ENCODE data around the gene SCAMP3. TPM values are rescaled to one million over a fixed set of nuclear protein-coding genes. Genes with fewer than 3 reads are reported as not detected.
A peak's percentile ranks its signal among the peaks of the same experiment; 100 is the strongest.

Gene SCAMP3
- total and polyA plus RNA-seq, 10 of the 15 experiments (the other 5 are each of a cell fraction or from before 2014, with no cell fraction given) = 17.2 to 133 (median 87.3) TPM

- TF ChIP-seq FOXK2 (IDR thresholded peaks at IDR 0.05) (peak; percentile 74), TCF3 (IDR thresholded peaks at IDR 0.05; ENCODE audit: borderline replicate concordance, insufficient read depth, low read depth, low read length) (peak; percentile 75; the same call in 1 of the 2 replicates), MEF2B (IDR thresholded peaks at IDR 0.05; ENCODE audit: partially characterized antibody, poor library complexity, severe bottlenecking) (peak; percentile 12), SIN3A (IDR thresholded peaks at IDR 0.05; ENCODE audit: low read depth, low read length) (peak; percentile 66; the same call in 1 of the 2 replicates), NFXL1 (IDR thresholded peaks at IDR 0.05; ENCODE audit: borderline replicate concordance) (no peak), HDAC6 (IDR thresholded peaks at IDR 0.05; ENCODE audit: unreplicated experiment) (no peak), SP1 (IDR thresholded peaks at IDR 0.05; ENCODE audit: low read depth, low read length) (peak; percentile 67), PAX5 (IDR thresholded peaks at IDR 0.05; ENCODE audit: borderline replicate concordance, low read depth, low read length) (no peak), EED (IDR thresholded peaks at IDR 0.05; ENCODE audit: low read depth) (peak; percentile 45), NR2C1 (IDR thresholded peaks at IDR 0.05) (no peak), SUZ12 (IDR thresholded peaks at IDR 0.05; ENCODE audit: unreplicated experiment) (no peak), ETV6 (conservative IDR thresholded peaks at IDR 0.05 in 1 of 2, IDR thresholded peaks at IDR 0.05 in 1 of 2; ENCODE audit: borderline replicate concordance in 1 of 2, low read depth in 1 of 2) (no peak), POLR2AphosphoS5 (IDR thresholded peaks at IDR 0.05; ENCODE audit: low read length) (peak; percentile 84), KDM1A (IDR thresholded peaks at IDR 0.05; ENCODE audit: borderline replicate concordance) (no peak), SMAD5 (IDR thresholded peaks at IDR 0.05; ENCODE audit: low read depth) (peak; percentile 56; the same call in 1 of the 2 replicates), CBX3 (IDR thresholded peaks at IDR 0.05; ENCODE audit: borderline replicate concordance, low read depth) (no peak), JUND (IDR thresholded peaks at IDR 0.05; ENCODE audit: low read depth, low read length) (peak; percentile 32; the same call in 1 of the 2 replicates), DPF2 (IDR thresholded peaks at IDR 0.05) (0 out of 2 replicates have a peak, but pooled peaks have one; percentile 7), WRNIP1 (IDR thresholded peaks at IDR 0.05; ENCODE audit: borderline replicate concordance, low read depth, low read length) (no peak), ZZZ3 (IDR thresholded peaks at IDR 0.05; ENCODE audit: control insufficient read depth, insufficient read length, low read depth) (no peak), CHD2 (IDR thresholded peaks at IDR 0.05; ENCODE audit: borderline replicate concordance, low read depth, low read length) (peak; percentile 95), CHD4 (IDR thresholded peaks at IDR 0.05) (no peak), ZBED1 (IDR thresholded peaks at IDR 0.05; ENCODE audit: borderline replicate concordance) (peak; percentile 85)
- TF ChIP-seq, protein P1, sequence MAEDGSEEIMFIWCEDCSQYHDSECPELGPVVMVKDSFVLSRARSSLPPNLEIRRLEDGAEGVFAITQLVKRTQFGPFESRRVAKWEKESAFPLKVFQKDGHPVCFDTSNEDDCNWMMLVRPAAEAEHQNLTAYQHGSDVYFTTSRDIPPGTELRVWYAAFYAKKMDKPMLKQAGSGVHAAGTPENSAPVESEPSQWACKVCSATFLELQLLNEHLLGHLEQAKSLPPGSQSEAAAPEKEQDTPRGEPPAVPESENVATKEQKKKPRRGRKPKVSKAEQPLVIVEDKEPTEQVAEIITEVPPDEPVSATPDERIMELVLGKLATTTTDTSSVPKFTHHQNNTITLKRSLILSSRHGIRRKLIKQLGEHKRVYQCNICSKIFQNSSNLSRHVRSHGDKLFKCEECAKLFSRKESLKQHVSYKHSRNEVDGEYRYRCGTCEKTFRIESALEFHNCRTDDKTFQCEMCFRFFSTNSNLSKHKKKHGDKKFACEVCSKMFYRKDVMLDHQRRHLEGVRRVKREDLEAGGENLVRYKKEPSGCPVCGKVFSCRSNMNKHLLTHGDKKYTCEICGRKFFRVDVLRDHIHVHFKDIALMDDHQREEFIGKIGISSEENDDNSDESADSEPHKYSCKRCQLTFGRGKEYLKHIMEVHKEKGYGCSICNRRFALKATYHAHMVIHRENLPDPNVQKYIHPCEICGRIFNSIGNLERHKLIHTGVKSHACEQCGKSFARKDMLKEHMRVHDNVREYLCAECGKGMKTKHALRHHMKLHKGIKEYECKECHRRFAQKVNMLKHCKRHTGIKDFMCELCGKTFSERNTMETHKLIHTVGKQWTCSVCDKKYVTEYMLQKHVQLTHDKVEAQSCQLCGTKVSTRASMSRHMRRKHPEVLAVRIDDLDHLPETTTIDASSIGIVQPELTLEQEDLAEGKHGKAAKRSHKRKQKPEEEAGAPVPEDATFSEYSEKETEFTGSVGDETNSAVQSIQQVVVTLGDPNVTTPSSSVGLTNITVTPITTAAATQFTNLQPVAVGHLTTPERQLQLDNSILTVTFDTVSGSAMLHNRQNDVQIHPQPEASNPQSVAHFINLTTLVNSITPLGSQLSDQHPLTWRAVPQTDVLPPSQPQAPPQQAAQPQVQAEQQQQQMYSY (CRISPR knock-in tag; IDR thresholded peaks at IDR 0.05) = no peak
- TF ChIP-seq, protein P2, sequence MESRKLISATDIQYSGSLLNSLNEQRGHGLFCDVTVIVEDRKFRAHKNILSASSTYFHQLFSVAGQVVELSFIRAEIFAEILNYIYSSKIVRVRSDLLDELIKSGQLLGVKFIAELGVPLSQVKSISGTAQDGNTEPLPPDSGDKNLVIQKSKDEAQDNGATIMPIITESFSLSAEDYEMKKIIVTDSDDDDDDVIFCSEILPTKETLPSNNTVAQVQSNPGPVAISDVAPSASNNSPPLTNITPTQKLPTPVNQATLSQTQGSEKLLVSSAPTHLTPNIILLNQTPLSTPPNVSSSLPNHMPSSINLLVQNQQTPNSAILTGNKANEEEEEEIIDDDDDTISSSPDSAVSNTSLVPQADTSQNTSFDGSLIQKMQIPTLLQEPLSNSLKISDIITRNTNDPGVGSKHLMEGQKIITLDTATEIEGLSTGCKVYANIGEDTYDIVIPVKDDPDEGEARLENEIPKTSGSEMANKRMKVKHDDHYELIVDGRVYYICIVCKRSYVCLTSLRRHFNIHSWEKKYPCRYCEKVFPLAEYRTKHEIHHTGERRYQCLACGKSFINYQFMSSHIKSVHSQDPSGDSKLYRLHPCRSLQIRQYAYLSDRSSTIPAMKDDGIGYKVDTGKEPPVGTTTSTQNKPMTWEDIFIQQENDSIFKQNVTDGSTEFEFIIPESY (IDR thresholded peaks at IDR 0.05) = no peak
Observed at GRCh38 chr1:155261852-155262673, at the start of gene SCAMP3 (continued).

Data from GM12878 (cell line).